ENCODE data around the gene PIAS3. TPM values are rescaled to one million over a fixed set of nuclear protein-coding genes. Genes with fewer than 3 reads are reported as not detected.

PIAS3 gene
- total RNA-seq, 2 experiments from 2014 or later, result 9.4 to 28.1 TPM

- Histone ChIP-seq H3K27ac (ENCODE audit: low read depth, low read length, poor library complexity, severe bottlenecking) (no peak overlapping the region), H3K36me3 (ENCODE audit: insufficient read depth, low read length) (no peaks in the 10 kb centered on the region), H3K4me1 (ENCODE audit: insufficient read depth, low read length, poor library complexity, severe bottlenecking) (no peaks in the 10 kb centered on the region), H3K9me2 (ENCODE audit: insufficient read depth, low read length) (no peaks in the 10 kb centered on the region), H3K4me3 (ENCODE audit: low read depth, low read length, poor library complexity, severe bottlenecking) (no peak overlapping the region), H3K4me2 (ENCODE audit: low read length) (no peak overlapping the region), H3K79me2 (ENCODE audit: insufficient read depth, low read depth, low read length) (no peaks in the 10 kb centered on the region), H3K9me3 (ENCODE audit: low read length) (no peaks in the 10 kb centered on the region), H4K20me1 (ENCODE audit: insufficient read depth, low read length) (no peaks in the 10 kb centered on the region), H2AFZ (ENCODE audit: low read length) (no peak overlapping the region)
- BruUV-seq (replicated peaks), result no TSS peak
- CTCF ChIA-PET (ENCODE audit: unreplicated experiment), result no interaction called here
- TF ChIP-seq EZH2phosphoT487 (IDR thresholded peaks at IDR 0.05; ENCODE audit: borderline replicate concordance, low read depth, low read length) (no peak), CTCF (conservative IDR thresholded peaks at IDR 0.05; ENCODE audit: low read length) (no peak)
- POLR2A ChIA-PET, result no interaction called here
- intact Hi-C loops (cut with micrococcal nuclease; ENCODE audit: unreplicated experiment), result no loop called here
- no peak for DNase-seq (ENCODE audit: low spot score)
These were observed 34.6 kb upstream of the PIAS3 start for GRCh38 chr1:145893306-145894055.

GRCh38 chr1:145892486-145893087 lies 33.7 kb upstream of the PIAS3 start:
- H3K4me1 ChIP-seq (ENCODE audit: insufficient read depth, low read length, poor library complexity, severe bottlenecking), result no peaks in the 10 kb centered on the region
- H3K36me3 ChIP-seq (ENCODE audit: insufficient read depth, low read length), result no peaks in the 10 kb centered on the region
- intact Hi-C loops (cut with micrococcal nuclease; ENCODE audit: unreplicated experiment), result loop anchor here (1.0 kb wide), 1 partner anchor 121 kb away; no protein-coding TSS in a partner anchor
- ChIA-PET CTCF (ENCODE audit: unreplicated experiment) (no interaction called here), POLR2A (interaction anchor here (0.6 kb wide), 1 partner anchor 90 kb away, joined by 3 read pairs; no protein-coding TSS in a partner anchor)
- DNase-seq (ENCODE audit: low spot score), result no peak
- H2AFZ ChIP-seq (ENCODE audit: low read length), result no peak overlapping the region
- no peak overlapping the region for H3K4me3 ChIP-seq (ENCODE audit: low read depth, low read length, poor library complexity, severe bottlenecking)
- H3K9me2 ChIP-seq (ENCODE audit: insufficient read depth, low read length), result no peaks in the 10 kb centered on the region
- BruUV-seq (replicated peaks), result no TSS peak
- no peaks in the 10 kb centered on the region for H4K20me1 ChIP-seq (ENCODE audit: insufficient read depth, low read length)
- H3K27ac ChIP-seq (ENCODE audit: low read depth, low read length, poor library complexity, severe bottlenecking), result no peak overlapping the region
- H3K79me2 ChIP-seq (ENCODE audit: insufficient read depth, low read depth, low read length), result no peaks in the 10 kb centered on the region
- H3K4me2 ChIP-seq (ENCODE audit: low read length), result no peak overlapping the region
- TF ChIP-seq EZH2phosphoT487 (IDR thresholded peaks at IDR 0.05; ENCODE audit: borderline replicate concordance, low read depth, low read length), result no peak
- TF ChIP-seq CTCF (conservative IDR thresholded peaks at IDR 0.05; ENCODE audit: low read length), result no peak
- no peaks in the 10 kb centered on the region for H3K9me3 ChIP-seq (ENCODE audit: low read length)

Measured in OCI-LY7 (cell line).